ENCODE measurements around the gene EML1. TPM values are rescaled to one million over a fixed set of nuclear protein-coding genes. Genes with fewer than 3 reads are reported as not detected.

Gene EML1
- total and polyA plus RNA-seq, 10 donors = 1.8 to 15.5 (median 6.0) TPM

DNA sequence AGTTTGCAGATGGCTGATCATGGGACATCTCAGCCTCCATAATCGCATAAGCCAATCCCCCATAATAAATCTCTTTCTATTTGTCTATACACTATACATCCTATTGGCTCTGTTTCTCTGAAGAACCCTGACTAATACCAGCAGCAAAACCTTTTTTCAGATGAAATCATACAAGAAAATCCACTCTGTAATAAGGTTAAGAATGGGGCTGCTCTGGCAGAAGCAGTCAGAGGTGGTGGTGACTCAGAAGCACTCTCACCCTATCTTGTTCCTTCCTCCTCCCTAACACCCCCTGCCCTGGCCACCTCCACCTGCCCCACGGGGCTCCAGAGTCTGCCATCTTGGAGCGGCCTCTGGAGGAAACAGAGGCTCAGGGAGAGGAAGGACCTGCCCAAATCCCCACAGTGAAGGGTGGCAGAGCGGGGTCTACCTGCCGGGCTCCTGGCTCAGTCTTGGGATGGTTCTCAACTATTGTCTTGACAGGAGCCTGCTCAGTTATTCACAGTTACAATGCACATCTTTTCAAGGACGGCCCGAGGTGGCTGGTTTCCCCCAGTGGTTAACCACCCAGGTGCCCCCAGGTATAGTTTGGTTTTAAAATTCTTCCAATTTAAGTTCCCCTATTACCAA is 162.7 kb downstream of the EML1 start:
- intact Hi-C loops (cut with DNase I; ENCODE audit: low total_unique reads) = no loop called here

DNA sequence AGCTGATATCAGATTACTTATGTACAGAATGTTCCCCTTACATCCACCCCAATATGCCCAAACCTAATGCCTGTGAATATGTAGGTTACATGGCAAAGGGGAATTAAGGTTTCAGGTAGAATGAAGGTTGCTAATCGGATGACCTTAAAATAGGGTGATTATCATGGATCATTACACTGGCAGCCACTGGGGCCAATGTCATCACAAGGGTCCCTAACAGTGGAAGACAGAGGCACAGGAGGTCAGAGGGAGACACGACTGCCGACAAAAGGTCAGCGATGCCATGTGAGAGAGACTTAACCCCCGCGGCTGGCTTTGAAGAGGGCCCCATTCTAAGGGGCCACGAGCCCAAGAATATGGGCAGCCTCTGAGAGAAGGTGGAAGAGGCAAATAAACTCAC is 165.2 kb downstream of the EML1 start:
- intact Hi-C loops (cut with DNase I; ENCODE audit: low total_unique reads) = no loop called here
- no peak for DNase-seq

More for the DNA sequence above, 162.7 kb downstream of the EML1 start:
- H3K36me3 ChIP-seq = no peaks in the 10 kb centered on the region
- 77 to 89% (median 88%) methylated on average over 7 of the region's 7 CpGs for WGBS, 5 donors
- H3K9me3 ChIP-seq = no peaks in the 10 kb centered on the region
- H3K27ac ChIP-seq = no peak overlapping the region
- H3K27me3 ChIP-seq (replicated peaks in 1 of 7) = peaks cover 0 to 20% (median 0%) of the 10 kb centered on the region in 7 donors
- no peak for TF ChIP-seq POLR2A (IDR thresholded peaks at IDR 0.05)
- TF ChIP-seq, protein P1, sequence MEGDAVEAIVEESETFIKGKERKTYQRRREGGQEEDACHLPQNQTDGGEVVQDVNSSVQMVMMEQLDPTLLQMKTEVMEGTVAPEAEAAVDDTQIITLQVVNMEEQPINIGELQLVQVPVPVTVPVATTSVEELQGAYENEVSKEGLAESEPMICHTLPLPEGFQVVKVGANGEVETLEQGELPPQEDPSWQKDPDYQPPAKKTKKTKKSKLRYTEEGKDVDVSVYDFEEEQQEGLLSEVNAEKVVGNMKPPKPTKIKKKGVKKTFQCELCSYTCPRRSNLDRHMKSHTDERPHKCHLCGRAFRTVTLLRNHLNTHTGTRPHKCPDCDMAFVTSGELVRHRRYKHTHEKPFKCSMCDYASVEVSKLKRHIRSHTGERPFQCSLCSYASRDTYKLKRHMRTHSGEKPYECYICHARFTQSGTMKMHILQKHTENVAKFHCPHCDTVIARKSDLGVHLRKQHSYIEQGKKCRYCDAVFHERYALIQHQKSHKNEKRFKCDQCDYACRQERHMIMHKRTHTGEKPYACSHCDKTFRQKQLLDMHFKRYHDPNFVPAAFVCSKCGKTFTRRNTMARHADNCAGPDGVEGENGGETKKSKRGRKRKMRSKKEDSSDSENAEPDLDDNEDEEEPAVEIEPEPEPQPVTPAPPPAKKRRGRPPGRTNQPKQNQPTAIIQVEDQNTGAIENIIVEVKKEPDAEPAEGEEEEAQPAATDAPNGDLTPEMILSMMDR (IDR thresholded peaks at IDR 0.05 in 8 of 11, conservative IDR thresholded peaks at IDR 0.05 in 3 of 11) = no peak
- TF ChIP-seq POLR2AphosphoS5 (IDR thresholded peaks at IDR 0.05) = no peak
- no peak for DNase-seq
- H3K4me1 ChIP-seq = no peaks in the 10 kb centered on the region
- H3K4me3 ChIP-seq = no peak overlapping the region

DNA sequence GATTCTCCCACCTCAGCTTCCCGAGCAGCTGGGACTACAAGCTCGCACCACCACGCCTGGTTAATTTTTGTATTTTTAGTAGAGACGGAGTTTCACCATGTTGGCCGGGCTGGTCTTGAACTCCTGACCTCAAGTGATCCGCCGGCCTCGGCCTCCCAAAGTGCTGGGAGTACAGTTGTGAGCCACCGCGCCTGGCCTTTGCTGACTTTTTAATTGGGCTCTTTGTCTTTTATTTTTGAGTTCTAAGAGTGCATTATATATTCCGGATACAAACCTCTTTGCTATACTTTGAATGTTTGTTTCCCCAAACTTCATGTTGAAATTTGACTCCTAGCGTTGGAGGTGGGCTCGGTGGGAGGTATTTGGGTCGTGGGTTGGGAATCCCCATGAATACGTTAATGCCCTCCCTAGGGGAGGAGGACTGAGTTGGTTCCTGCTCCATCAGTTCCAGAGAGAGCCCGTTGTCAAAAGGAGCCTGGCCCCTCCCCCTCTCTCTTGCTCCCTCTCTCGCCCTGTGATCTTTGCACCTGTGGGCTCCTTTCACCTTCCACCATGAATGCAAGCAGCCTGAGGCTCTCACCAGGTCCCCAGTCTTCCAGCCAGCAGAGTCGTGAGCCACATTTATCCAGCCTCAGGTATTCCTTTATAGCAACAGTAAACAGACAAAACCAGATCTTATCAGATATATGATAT is 168.8 kb downstream of the EML1 start:
- Histone ChIP-seq H3K9me3 (no peaks in the 10 kb centered on the region), H3K36me3 (no peaks in the 10 kb centered on the region), H3K4me1 (no peaks in the 10 kb centered on the region), H3K27me3 (replicated peaks in 1 of 7) (peaks cover 0 to 49% (median 0%) of the 10 kb centered on the region in 7 donors), H3K27ac (no peak overlapping the region), H3K4me3 (no peak overlapping the region)
- DNase-seq = no peak
- intact Hi-C loops (cut with DNase I; ENCODE audit: low total_unique reads) = no loop called here
- TF ChIP-seq POLR2AphosphoS5 (IDR thresholded peaks at IDR 0.05) (no peak), POLR2A (IDR thresholded peaks at IDR 0.05) (no peak)
- TF ChIP-seq, protein P1 (IDR thresholded peaks at IDR 0.05 in 8 of 11, conservative IDR thresholded peaks at IDR 0.05 in 3 of 11) = no peak
- WGBS, 5 donors = 55 to 67% (median 62%) methylated on average over 18 of the region's 18 CpGs

More for the DNA sequence above, 165.2 kb downstream of the EML1 start:
- no peaks in the 10 kb centered on the region for H3K9me3 ChIP-seq
- no peaks in the 10 kb centered on the region for H3K4me1 ChIP-seq
- TF ChIP-seq, protein P1 (IDR thresholded peaks at IDR 0.05 in 8 of 11, conservative IDR thresholded peaks at IDR 0.05 in 3 of 11) = no peak
- TF ChIP-seq POLR2A (IDR thresholded peaks at IDR 0.05) (no peak), POLR2AphosphoS5 (IDR thresholded peaks at IDR 0.05) (no peak)
- peaks cover 0 to 33% (median 0%) of the 10 kb centered on the region in 7 donors for H3K27me3 ChIP-seq (replicated peaks in 1 of 7)
- H3K36me3 ChIP-seq = no peaks in the 10 kb centered on the region
- 82 to 86% (median 85%) methylated on average over 7 of the region's 7 CpGs for WGBS, 5 donors
- no peak overlapping the region for H3K4me3 ChIP-seq
- H3K27ac ChIP-seq = no peak overlapping the region

DNA sequence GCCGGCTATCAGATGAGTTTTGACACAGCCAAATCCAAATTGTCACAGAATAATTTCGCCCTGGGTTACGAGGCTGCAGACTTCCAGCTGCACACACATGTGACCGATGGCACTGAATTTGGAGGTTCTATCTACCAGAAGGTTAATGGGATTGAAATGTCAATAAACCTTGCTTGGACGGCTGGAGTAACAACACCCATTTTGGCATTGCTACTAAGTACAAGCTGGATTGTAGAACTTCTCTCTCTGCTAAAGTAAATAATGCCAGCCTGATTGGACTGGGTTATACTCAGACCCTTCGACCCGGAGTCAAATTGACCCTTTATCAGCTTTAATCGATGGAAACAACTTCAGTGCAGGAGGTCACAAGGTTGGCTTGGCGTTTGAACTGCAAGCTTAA is 171.8 kb downstream of the EML1 start:
- TF ChIP-seq POLR2A (IDR thresholded peaks at IDR 0.05) = no peak
- H3K9me3 ChIP-seq = no peaks in the 10 kb centered on the region
- no peak for DNase-seq
- H3K27me3 ChIP-seq (replicated peaks in 1 of 7) = peaks cover 0 to 56% (median 0%) of the 10 kb centered on the region in 7 donors
- H3K27ac ChIP-seq = no peak overlapping the region
- 86 to 90% (median 88%) methylated on average over 9 of the region's 9 CpGs for WGBS, 5 donors
- no peaks in the 10 kb centered on the region for H3K36me3 ChIP-seq
- no peak overlapping the region for H3K4me3 ChIP-seq
- H3K4me1 ChIP-seq = no peaks in the 10 kb centered on the region
- intact Hi-C loops (cut with DNase I; ENCODE audit: low total_unique reads) = no loop called here

Measured in spleen (tissue), 11 donors.